Measurements from ENCODE around the gene TIAM2. TPM values are rescaled to one million over a fixed set of nuclear protein-coding genes. Genes with fewer than 3 reads are reported as not detected.

Gene TIAM2
- total and polyA plus RNA-seq, 9 of the 15 experiments (the other 6 are each of a cell fraction or from before 2014, with no cell fraction given), result 0.73 to 6.5 (median 4.3) TPM

DNA sequence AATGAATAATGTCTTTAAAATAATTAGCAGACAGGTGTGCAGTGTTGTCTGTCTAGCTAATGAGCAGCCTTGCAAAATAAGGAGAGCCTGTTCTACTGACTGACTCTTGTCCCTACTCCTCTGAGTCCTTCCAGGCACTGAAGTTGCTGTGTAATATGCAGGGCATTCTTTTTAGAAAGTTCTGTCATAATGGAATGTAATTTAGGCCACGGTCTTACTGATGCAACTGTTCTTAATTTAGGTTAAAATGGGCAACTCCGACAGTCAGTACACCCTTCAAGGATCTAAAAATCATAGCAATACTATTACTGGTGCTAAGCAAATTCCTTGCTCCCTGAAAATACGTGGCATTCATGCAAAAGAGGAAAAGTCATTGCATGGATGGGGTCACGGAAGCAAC lies 133.9 kb downstream of the TIAM2 start:
- Histone ChIP-seq H4K20me1 (replicated peaks; ENCODE audit: control insufficient read depth, insufficient read depth, low read length) (no peaks in the 10 kb centered on the region), H3K4me1 (replicated peaks in 1 of 2; ENCODE audit: control insufficient read depth in 2 of 2, insufficient read depth in 2 of 2, low read length in 2 of 2) (no peaks in the 10 kb centered on the region), H3K27ac (ENCODE audit: extremely low read depth, low read depth, low read length) (no peak overlapping the region), H3K9me1 (ENCODE audit: control insufficient read depth, insufficient read depth, low read length) (no peaks in the 10 kb centered on the region), H3K4me3 (no peak overlapping the region), H3K9me3 (replicated peaks; ENCODE audit: control insufficient read depth, insufficient read depth, low read depth, low read length) (no peaks in the 10 kb centered on the region), H3K36me3 (ENCODE audit: control insufficient read depth, insufficient read depth, low read length) (no peaks in the 10 kb centered on the region), H3K27me3 (ENCODE audit: control insufficient read depth in 2 of 2, insufficient read depth in 2 of 2, low read length in 2 of 2) (peaks cover 44 to 79% of the 10 kb centered on the region in 2 experiments), H3K9ac (ENCODE audit: insufficient read depth in 1 of 2, low read depth in 2 of 2, low read length in 2 of 2) (no peak overlapping the region), H3K4me2 (ENCODE audit: insufficient read depth, low read length) (no peak overlapping the region), H3K79me2 (ENCODE audit: control insufficient read depth, insufficient read depth, low read length) (no peaks in the 10 kb centered on the region), H2AFZ (ENCODE audit: low read depth, low read length) (no peak overlapping the region)
- TF ChIP-seq DNMT1 (IDR thresholded peaks at IDR 0.05) (no peak), ZNF124 (CRISPR knock-in tag; IDR thresholded peaks at IDR 0.05) (no peak), BRD9 (IDR thresholded peaks at IDR 0.05; ENCODE audit: low read depth, partially characterized antibody) (no peak), MTF1 (CRISPR knock-in tag; IDR thresholded peaks at IDR 0.05; ENCODE audit: borderline replicate concordance) (no peak)
- intact Hi-C loops (cut with micrococcal nuclease) (no loop called here), in situ Hi-C loops (cut with MboI) (no loop called here)
- POLR2A ChIA-PET, result no interaction called here
- no peak for ATAC-seq
- BruUV-seq (replicated peaks), result no TSS peak
- CTCF ChIA-PET (ENCODE audit: low intra/inter-chr PET ratio), result no interaction called here
- DNase-seq (ENCODE audit: extremely low read depth in 1 of 4, low spot score in 3 of 4), result no peak
- no peak for FAIRE-seq
- WGBS (ENCODE audit: insufficient coverage, low coverage, missing lambda C conversion rate), result 0% methylated on average over 4 of the region's 4 CpGs

- no peak for TF ChIP-seq TCF15 (CRISPR knock-in tag; IDR thresholded peaks at IDR 0.05)
- TF ChIP-seq, protein P1, sequence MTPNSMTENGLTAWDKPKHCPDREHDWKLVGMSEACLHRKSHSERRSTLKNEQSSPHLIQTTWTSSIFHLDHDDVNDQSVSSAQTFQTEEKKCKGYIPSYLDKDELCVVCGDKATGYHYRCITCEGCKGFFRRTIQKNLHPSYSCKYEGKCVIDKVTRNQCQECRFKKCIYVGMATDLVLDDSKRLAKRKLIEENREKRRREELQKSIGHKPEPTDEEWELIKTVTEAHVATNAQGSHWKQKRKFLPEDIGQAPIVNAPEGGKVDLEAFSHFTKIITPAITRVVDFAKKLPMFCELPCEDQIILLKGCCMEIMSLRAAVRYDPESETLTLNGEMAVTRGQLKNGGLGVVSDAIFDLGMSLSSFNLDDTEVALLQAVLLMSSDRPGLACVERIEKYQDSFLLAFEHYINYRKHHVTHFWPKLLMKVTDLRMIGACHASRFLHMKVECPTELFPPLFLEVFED (CRISPR knock-in tag; conservative IDR thresholded peaks at IDR 0.05), result no peak
- TF ChIP-seq MCM3 (IDR thresholded peaks at IDR 0.05), result no peak
- TF ChIP-seq NR2C1 (IDR thresholded peaks at IDR 0.05), result no peak
- no peak for TF ChIP-seq NR2C1 (tag; IDR thresholded peaks at IDR 0.05)
- no peak for TF ChIP-seq TEAD2 (tag; IDR thresholded peaks at IDR 0.05)
- TF ChIP-seq ZNF696 (CRISPR knock-in tag; conservative IDR thresholded peaks at IDR 0.05), result no peak
- no peak for TF ChIP-seq ZC3H11A (IDR thresholded peaks at IDR 0.05; ENCODE audit: low read depth, low read length)
- TF ChIP-seq HMGXB4 (CRISPR knock-in tag; IDR thresholded peaks at IDR 0.05), result no peak
- no peak for TF ChIP-seq CBX5 (IDR thresholded peaks at IDR 0.05; ENCODE audit: borderline replicate concordance, low read depth)
- in situ Hi-C loops (cut with MboI) (no loop called here), intact Hi-C loops (cut with micrococcal nuclease) (no loop called here)
- DNase-seq (ENCODE audit: extremely low read depth in 1 of 4, low spot score in 3 of 4) (no peak), FAIRE-seq (no peak), ATAC-seq (no peak)
- ChIA-PET POLR2A (interaction anchor here (0.5 to 0.7 kb wide), 2 partner anchors 20 to 33 kb away, joined by 3 to 4 read pairs; no protein-coding TSS in a partner anchor), CTCF (ENCODE audit: low intra/inter-chr PET ratio) (no interaction called here)
- Histone ChIP-seq H3K36me3 (ENCODE audit: control insufficient read depth, insufficient read depth, low read length) (no peaks in the 10 kb centered on the region), H3K4me3 (no peak overlapping the region), H2AFZ (ENCODE audit: low read depth, low read length) (no peak overlapping the region), H3K4me1 (replicated peaks in 1 of 2; ENCODE audit: control insufficient read depth in 2 of 2, insufficient read depth in 2 of 2, low read length in 2 of 2) (no peaks in the 10 kb centered on the region), H4K20me1 (replicated peaks; ENCODE audit: control insufficient read depth, insufficient read depth, low read length) (no peaks in the 10 kb centered on the region), H3K9me1 (ENCODE audit: control insufficient read depth, insufficient read depth, low read length) (no peaks in the 10 kb centered on the region), H3K9ac (ENCODE audit: insufficient read depth in 1 of 2, low read depth in 2 of 2, low read length in 2 of 2) (no peak overlapping the region), H3K27me3 (ENCODE audit: control insufficient read depth in 2 of 2, insufficient read depth in 2 of 2, low read length in 2 of 2) (peaks cover 41 to 71% of the 10 kb centered on the region in 2 experiments), H3K79me2 (ENCODE audit: control insufficient read depth, insufficient read depth, low read length) (no peaks in the 10 kb centered on the region), H3K4me2 (ENCODE audit: insufficient read depth, low read length) (no peak overlapping the region), H3K9me3 (replicated peaks; ENCODE audit: control insufficient read depth, insufficient read depth, low read depth, low read length) (no peaks in the 10 kb centered on the region), H3K27ac (ENCODE audit: extremely low read depth, low read depth, low read length) (no peak overlapping the region)
- under 1% methylated on average over 14 of the region's 14 CpGs for WGBS (ENCODE audit: insufficient coverage, low coverage, missing lambda C conversion rate)
- BruUV-seq (replicated peaks), result no TSS peak
Observed at GRCh38 chr6:155129744-155130143, 134.6 kb downstream of the TIAM2 start.

Measured in K562 (cell line).